Renal cortex interstitium (tissue), 11 donors: ENCODE data around the gene PIK3C2G. TPM values are rescaled to one million over a fixed set of nuclear protein-coding genes. Genes with fewer than 3 reads are reported as not detected.

ENCODE experiments used
- DNase-seq, 11 donors: peaks; one replicate each; pipeline ENCODE4 v3.0.0-alpha.2; 2013; ENCODE audit warnings: low read depth in 9 of 11, low spot score in 4 of 11; ENCODE audit errors: extremely low read depth in 1 of 11
- polyA plus RNA-seq, 3 donors: library from polyadenylated mRNA; unstranded; fragments of 120-200 nt; gene quantifications; one replicate each; pipeline ENCODE4 v1.2.1, GENCODE V29; 2013; ENCODE audit not compliant: insufficient read length in 3 of 3

Gene PIK3C2G
- polyA plus RNA-seq, 3 donors, result 3.0 to 6.2 (median 3.1) TPM

- DNase-seq, result no peak
Measured at GRCh38 chr12:18580706-18581105, 319.4 kb downstream of the PIK3C2G start.

DNA sequence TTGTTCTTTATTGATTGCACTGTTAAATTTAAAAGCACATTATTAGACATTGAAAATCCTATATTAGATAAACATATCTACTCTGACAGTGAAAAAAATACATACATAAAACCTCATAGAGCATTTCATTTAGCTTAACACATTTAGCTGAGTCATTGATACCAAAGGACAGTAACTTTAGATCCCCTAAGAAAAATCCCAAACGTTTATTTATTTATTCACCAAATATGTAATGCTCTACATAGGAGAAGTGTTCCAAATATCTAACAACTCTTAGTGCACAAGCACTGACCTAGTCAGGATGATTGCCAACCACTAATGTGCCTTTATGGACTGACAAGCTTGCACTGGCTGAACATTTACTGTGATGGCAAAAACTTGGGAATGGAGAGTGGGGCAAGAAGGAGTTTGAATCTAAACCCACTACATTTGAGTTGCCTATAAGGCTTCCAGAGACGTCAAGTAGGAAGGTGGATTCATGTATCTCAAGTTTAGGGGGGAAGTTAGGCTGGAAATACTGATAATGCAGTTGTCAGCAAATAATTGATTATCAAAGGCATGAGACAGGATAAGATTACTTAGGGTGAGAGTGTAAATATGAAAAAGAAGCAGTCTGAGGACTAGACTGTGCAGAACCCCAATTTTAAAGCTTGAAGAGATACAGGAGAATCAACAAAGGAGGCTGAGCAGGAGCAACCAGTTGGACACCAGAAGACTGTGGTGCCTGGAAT is 320.1 kb downstream of the PIK3C2G start:
- DNase-seq, result no peak

- no peak for DNase-seq
Measured at GRCh38 chr12:18583655-18584054, 322.3 kb downstream of the PIK3C2G start.

- no peak for DNase-seq
Measured at GRCh38 chr12:18586581-18586980, 325.3 kb downstream of the PIK3C2G start.

DNA sequence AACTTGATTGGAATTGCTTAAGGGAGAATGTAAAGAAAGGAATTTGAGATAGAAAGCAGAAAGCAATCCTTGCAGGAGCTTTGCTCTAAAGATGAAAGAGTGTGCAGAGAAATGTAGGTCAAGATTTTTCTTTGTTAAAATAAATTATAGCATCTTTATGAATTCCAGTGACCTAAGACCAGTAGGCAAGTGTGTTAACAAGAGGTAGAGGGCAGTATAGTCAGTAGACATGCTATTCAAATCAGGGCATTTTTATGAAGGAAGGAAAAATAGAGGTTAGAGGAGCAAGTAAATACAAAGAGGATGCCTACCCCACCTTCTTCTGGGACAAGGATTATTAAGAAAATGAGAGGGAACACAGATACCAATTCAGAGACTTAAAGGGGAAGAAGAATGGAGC is 328.0 kb downstream of the PIK3C2G start:
- no peak for DNase-seq

GRCh38 chr12:18591473-18591872 is 330.2 kb downstream of the PIK3C2G start:
- DNase-seq, result no peak

DNA sequence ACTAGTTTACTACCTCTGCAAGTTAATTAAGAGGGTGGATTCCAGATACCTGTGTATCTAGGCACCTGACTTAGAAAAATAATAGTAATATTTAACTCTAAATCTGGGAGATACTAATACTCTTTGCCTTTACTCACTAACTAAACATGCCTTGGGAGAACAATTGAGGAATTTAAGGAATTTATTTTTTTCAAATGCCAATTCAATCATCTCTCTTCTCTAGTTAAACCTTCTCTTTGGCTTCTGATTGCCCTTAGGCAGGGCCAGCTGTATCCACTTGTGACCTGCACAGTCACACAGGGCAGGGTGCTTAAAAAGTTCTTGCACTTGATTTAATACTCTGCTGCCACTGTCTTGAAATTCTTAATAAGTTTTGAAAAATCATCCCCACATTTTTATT is 334.1 kb downstream of the PIK3C2G start:
- DNase-seq, result peak in 1 of 11 donors; percentile 14

- DNase-seq, result no peak
Measured at GRCh38 chr12:18601962-18602361, 340.6 kb downstream of the PIK3C2G start.

DNA sequence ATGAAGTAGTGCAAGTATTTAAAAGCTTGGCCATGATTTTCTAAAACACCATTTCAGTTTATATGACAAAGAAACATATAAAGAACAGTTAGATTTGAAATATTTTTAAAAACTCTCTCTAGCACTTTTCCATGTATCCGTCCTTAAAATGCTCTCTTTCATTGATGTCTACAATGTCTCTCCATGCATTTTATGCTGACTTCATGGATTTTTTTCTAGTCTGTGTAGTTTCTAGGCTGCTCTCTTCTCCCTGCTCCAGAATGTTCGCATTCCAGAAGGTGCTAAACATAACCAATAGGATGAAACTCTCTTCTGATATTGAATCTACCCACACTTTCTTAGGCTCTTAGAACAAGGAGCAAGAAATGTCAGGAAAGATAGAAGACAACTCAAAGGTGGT is 351.7 kb downstream of the PIK3C2G start:
- DNase-seq, result no peak

DNA sequence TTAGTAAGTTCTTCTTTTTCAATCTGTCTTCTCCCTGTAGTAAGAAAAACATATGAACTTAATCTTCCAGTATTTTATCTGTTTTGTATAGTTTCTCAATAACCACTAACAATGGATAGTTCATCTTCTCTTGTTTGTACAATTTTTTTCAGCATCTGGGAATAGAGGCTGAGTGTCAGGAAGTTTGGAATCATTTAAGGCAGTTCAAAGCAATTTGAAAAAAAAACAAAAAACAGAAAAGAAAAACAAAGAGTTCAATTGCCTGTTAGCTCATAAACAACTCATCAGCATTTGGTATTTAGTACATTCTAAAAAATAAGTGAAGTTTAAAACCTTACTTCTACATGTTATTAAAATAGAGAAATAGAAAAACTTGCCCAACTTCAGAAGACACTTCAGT is 359.7 kb downstream of the PIK3C2G start:
- no peak for DNase-seq

GRCh38 chr12:18629445-18629844 is 368.1 kb downstream of the PIK3C2G start:
- no peak for DNase-seq

DNA sequence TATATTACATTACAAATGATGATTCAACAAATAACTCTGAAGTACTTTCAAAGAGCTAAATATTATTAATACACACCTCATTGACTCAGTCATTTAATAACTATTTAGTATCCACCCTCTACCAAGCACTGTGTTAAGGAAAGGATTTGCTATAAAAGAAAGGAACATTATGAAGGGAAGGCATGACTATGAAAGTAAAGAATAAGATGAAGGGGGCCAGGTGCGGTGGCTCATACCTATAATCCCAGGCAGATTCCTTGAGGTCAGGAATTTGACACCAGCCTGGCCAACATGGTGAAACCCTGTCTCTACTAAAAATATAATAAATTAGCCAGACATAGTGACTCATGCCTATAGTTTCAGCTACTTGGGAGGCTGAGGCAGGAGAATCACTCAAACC is 368.6 kb downstream of the PIK3C2G start:
- DNase-seq, result no peak

DNA sequence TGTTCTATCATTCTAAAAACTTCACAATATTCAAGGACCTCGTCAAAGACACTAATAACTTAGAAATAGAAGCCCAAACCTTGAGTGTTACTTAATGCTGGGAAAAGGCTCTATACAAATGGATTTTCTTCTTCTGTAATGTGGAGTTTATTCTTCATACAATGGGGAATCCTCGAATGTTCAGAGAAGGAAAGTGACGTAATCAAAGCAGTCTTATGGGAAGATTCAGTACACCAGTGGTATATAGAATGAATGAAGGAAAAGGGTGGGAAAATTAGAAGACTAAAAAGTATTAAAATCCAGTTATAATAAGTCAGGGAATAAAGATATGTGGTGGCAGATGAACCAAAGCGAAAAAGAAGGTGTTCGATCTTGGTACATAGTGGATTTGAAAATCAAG is 370.0 kb downstream of the PIK3C2G start:
- DNase-seq, result no peak

- no peak for DNase-seq
Measured at GRCh38 chr12:18632848-18633247, 371.5 kb downstream of the PIK3C2G start.

- DNase-seq, result no peak
Measured at GRCh38 chr12:18634382-18634781, 373.1 kb downstream of the PIK3C2G start.

DNA sequence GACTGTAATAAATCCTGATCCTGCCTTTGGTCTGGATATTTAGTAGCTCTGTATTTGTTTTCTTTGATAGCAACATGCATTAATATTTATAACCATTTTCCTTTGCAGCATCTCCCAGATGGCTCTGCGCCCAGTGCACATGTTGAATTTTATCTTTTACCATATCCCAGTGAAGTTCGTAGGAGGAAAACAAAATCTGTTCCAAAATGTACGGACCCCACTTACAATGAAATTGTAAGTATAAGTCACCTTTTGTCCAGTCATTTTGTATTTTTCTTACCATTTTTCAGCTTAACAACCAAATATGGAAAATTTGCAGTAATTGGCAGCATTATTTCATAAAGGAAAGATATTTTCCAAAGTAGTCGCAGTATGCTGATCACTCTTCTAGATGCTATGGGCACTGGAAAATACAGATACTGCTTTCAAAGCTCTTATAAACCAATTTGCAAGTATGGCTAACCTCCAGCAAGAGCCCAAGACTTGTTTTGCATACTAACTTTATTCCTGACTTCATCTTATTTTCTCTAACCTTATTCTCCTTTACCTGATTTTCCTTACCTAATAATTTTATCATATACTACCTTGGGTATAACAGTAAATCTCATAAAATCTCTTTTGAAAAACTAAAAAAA is 379.1 kb downstream of the PIK3C2G start:
- DNase-seq, result peak in 4 of 11 donors; percentile 18 to 28 (median 23)

DNA sequence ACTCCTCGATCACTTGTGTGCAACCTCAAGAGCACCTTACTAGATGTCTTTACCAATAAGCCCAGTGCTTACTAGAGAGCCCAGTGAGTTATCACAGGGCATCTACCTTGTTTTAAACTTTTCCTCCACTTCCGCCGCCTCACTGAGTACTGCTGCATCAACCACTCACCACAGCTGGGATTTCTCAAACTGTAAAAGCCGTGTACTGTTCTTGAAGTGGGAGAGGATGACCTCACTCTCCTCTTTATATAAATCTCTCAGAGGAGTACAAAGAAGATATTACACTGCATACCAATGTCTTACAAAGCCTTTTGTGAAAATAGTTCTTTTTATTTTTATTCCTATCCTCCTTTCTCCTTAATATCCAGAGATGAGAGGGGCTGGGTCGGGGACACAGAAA is 382.4 kb downstream of the PIK3C2G start:
- DNase-seq, result peak; percentile 46 to 84 (median 69)

GRCh38 chr12:18644564-18644963 is 383.2 kb downstream of the PIK3C2G start:
- no peak for DNase-seq

DNA sequence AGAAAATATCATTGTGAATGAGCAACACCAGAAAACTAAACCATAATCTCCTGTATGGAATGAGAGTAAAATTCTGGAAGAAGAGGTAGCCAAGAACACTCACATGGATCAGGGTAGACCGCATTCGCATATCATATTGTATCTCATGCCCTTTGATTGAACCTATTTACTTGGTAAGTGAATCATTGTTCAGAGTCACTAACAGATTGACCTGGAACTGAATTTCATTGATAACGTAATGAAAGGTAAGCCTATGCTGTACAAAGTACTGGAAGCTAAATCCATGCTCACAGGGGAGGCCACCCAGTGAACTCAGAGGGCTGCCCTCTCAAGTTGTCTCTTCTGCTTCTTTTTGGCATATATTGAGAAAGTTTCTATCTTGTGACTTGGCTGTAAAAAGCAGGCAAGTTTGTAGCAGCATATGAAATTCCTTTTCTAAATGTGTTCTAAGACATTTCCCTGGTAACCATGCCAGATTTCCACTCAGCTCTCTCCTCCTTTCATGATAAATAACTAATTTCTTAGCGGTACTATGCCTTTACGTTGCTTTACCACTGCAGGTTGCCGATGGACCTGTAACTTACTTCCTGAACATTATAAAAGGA is 385.1 kb downstream of the PIK3C2G start:
- no peak for DNase-seq

DNA sequence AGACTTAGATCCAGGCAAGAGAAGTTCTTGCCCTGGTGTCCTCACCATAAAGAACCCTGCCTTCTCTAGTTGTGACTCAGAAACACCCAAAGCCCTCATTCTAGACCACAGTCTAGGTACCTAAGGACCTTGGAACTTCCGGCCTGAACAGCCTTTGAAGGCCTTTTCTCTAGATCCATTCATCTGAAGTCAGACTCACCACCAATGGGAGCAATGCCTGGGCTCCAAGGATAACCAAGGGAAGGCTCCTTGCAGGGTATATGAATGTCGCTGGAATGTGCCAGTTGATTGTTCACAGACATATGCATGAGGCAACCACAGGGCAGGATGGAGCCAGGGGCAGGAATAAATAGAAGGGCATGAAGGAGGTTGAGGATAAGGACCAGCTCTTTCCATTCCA is 390.2 kb downstream of the PIK3C2G start:
- DNase-seq, result no peak
